HG02642 (cell line): ENCODE results near the gene LMAN2L.

ENCODE experiments used
- ATAC-seq: cut with Tn5 transposase; IDR thresholded peaks from one replicate; pipeline ENCODE4 v1.9.1; 2021; ENCODE audit warnings: mild to moderate bottlenecking; ENCODE audit not compliant: unreplicated experiment, poor library complexity

The LMAN2L gene

DNA sequence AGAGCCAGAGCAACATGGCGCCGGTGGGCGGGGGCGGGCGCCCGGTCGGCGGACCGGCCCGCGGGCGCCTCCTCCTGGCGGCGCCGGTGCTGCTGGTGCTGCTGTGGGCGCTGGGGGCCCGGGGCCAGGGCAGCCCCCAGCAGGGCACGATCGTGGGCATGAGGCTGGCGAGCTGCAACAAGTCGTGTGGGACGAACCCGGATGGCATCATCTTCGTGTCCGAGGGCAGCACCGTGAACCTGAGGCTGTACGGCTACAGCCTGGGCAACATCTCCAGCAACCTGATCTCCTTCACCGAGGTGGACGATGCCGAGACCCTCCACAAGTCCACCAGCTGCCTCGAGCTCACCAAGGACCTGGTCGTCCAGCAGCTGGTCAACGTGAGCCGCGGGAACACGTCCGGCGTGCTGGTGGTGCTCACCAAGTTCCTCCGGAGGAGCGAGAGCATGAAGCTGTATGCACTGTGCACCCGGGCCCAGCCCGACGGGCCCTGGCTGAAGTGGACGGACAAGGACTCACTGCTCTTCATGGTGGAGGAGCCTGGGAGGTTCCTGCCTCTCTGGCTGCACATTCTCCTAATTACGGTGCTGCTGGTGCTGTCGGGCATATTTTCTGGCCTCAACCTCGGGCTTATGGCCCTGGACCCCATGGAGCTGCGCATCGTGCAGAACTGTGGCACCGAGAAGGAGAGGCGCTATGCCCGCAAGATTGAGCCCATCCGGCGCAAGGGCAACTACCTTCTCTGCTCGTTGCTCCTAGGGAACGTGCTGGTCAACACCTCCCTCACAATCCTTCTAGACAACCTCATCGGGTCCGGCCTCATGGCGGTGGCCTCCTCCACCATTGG is 21.3 kb upstream of the LMAN2L start:
- ATAC-seq: peak; percentile 3

- ATAC-seq: peak; percentile 86
These were observed 20.4 kb upstream of the LMAN2L start, which contains the start of gene CNNM4 for GRCh38 chr2:96760036-96760985. Gene CNNM4 (plus strand): TSS chr2:96760902. CDS start chr2:96761000, 98 bp downstream.

DNA sequence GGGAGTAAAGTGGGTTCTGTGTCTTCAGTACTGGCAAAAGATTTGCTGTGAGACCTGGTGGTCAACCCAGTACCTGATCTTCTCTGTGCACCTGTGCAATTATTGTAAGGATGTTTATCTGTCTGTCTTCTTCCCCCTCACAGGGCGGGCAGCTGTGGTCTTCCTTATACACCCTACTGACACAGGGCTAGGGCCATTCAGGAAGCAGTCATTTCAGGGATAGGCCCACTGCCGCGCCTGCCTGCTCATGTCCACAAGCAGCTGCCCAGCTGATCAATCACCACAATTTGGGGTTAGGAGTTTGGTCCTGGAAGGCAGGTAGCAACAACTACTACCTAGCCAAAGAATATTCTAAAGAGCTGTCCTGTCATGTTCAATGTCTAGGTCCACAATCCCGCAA is 19.7 kb upstream of the LMAN2L start:
- ATAC-seq: no peak

DNA sequence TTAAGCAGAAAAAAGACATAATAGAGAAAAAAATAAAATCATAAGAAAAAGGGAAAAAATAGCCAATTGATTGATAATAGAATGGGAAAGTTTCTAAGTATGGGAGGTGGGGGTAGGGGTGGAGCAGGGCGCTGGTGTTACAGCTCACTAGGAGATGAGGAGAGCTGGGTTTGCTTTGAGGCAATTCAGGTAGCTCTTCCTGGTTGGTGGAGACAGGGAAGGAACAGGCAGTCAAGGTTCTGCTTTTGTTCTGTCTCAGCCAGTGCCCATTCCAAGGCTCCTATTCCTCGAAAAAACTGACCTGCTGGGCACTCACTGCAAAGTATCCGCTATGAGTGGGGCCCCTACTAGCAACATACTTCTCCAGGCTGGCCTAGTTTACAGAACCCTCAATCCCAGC is 19.1 kb upstream of the LMAN2L start:
- ATAC-seq: no peak

GRCh38 chr2:96757477-96757860 is 17.6 kb upstream of the LMAN2L start:
- ATAC-seq: no peak

DNA sequence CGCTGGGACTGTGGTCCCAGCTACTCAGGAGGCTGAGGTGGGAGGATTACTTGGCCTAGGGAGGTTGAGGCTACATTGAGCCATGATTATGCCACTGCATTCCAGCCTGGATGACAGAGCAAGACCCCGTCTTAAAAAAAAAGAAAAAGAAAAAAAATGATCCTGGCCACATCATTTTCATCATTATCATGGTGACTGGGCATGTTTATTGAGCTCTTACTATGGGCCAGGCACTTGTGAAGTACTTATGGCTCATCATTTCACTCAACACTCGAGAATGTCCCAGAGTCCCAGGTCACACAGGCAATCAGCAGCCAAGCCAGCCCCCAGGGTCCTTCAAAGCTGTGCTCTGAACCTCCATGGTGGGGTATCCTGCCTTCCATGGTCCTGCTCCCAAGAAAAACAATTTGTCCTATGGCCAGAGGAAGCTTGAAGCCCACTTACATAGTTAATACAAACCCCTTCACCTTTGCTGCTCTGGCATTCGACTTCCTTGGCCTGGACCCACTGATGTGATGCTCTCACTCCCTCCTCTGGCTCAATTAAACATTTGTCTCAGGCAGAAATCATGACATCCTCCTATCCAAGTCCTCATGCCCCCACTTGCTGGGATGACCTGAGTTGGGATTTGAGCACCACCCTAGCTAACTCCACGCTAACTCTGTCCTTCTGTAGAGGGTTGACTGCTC is 17.1 kb upstream of the LMAN2L start:
- ATAC-seq: no peak

DNA sequence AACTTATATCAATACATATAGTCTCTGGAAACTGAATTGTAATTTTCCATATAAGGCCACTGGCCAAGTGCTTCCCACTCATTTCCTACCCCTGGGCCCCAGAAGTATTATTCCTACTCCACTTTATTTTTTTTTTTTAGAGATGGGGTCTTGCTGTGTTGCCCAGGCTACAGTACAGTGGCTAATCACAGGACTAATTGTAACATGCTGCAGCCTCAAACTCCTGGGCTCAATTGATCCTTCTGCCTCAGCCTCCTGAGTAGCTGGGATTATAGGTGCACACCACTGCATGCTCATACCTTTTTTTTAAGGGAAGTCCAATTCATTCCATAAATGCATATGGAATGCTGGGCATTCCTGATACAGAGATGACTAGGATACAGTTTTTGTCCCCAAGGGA is 14.5 kb upstream of the LMAN2L start:
- ATAC-seq: no peak

DNA sequence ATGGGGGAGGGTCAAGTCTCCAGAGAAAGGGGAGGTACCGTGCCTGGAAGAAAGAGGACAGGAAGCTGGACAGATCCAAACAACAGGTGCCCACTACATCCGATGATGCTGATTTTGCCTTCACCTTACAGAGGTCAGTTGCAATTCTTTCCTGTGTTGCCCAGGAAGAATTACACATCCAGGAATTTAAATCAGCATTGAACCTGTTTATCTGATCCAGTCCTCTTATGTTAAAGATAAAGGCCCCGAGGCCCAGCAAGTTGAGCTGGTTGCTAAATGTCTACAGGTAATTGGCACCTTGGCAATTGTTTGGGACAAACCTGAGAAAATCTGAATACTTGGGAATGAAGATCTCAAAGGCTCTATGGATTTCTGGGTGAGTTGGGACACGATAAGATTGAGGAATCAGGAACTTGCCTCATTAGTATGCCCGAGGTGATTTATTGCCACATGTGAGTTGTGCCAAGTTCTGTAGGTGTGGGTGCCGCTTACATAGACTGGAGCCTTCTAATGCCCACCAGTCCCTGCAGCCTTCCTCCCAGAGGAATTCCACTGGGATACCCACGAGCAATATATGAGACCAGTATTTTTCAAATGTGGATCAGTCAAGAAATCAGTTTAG is 13.9 kb upstream of the LMAN2L start:
- no peak for ATAC-seq

DNA sequence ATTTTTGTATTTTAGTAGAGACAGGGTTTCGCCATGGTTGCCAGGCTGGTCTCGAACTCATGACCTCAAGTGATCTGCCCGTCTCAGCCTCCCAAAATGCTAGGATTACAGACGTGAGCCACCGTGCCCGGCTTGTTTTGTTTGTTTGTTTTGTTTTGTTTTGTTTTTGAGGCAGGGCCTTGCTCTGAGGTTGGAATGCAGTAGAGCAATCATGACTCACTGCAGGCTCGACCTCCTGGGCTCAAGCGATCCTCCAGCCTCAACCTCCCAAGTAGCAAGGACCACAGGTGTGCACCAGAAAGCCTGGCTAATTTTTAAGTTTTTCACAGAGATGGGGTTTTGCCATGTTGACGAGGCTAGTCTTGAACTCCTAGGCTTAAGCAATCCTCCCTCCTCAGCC is 11.9 kb upstream of the LMAN2L start:
- no peak for ATAC-seq

DNA sequence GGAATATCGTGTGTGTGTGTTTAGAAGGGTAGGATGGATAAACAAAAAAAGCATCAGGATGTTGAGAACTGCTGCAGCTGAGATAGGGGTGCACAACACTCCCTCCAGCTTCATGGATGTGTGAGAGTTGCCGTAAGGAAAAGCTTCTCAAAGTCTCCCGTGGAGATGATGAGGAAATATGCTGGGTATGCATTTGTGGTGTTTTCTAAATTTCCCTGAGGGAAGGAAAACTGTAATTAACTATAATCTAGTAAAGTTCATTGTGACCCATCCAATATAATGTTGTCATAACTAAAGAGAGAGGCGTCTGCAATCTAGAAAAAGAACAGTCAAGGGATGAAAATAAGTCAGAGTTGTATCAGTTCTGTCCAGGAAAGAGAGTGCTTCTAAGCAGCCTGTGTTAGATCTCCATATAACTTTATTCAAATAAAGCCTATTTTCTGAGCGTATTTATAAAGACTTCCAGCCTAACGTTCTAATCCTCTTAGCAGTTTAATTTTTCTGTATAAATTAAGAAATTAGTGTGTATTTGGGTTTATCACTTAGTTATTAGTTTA is 7.3 kb upstream of the LMAN2L start:
- ATAC-seq: no peak

GRCh38 chr2:96739076-96739632 is 710 bp downstream of the LMAN2L start:
- ATAC-seq: no peak

DNA sequence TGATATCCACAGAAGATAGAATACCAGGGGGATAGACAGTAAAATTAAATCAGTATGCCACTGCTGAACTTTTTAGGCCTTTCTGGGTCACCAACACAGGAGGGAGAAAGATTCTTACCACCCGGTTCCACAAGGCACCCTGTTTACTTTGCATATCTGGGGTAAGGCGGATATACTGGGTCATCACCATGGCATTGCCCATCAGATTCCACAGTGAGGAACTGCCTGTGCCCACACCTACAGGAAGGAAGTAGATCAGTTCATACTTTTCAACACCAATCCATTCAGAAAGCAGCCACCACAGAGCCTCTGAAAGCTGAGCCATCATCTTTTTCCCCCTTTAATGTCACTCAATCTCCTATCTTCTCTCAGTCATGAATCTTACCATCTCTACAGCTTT is 2.0 kb downstream of the LMAN2L start:
- no peak for ATAC-seq

- no peak for ATAC-seq
These were observed 2.6 kb downstream of the LMAN2L start for GRCh38 chr2:96737251-96737650.

DNA sequence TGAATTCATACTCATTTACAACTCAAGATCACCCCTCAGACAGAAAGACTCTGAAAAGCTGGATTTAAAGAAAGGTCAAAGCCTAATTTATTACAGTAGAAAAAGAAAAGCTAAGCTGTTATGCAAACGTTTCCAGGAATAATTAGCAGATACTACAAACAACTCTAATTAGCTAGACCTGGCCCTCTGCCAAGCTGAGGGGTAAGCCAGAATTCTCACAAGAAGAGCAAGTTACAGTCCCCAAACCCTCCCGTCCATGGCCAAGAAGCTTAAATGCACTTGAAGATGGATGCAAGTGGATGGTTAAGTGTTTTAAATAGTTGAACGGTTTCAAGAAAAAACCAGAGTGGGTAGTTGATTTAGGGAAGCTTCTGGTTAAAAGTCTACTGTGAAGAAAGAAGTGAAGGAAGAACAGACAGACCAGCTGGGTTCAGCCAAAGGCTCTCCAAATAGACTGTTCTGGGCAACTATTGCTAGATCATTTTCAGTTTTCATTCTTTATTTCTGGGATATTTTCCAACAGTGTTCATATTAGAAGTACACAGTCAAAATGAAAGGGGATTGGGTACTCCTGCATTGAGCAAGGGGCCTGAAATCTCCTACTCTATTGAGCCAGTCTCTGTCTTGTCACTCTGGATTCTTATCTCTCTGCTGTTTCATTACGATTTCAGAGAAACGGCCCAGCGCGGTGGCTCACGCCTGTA is 4.8 kb downstream of the LMAN2L start:
- no peak for ATAC-seq

GRCh38 chr2:96733931-96734330 is 5.9 kb downstream of the LMAN2L start:
- ATAC-seq: no peak

GRCh38 chr2:96730212-96730611 is 9.7 kb downstream of the LMAN2L start:
- no peak for ATAC-seq

- ATAC-seq: no peak
These were observed 10.1 kb downstream of the LMAN2L start for GRCh38 chr2:96729748-96730147.

GRCh38 chr2:96727431-96727830 is 12.4 kb downstream of the LMAN2L start:
- ATAC-seq: no peak

DNA sequence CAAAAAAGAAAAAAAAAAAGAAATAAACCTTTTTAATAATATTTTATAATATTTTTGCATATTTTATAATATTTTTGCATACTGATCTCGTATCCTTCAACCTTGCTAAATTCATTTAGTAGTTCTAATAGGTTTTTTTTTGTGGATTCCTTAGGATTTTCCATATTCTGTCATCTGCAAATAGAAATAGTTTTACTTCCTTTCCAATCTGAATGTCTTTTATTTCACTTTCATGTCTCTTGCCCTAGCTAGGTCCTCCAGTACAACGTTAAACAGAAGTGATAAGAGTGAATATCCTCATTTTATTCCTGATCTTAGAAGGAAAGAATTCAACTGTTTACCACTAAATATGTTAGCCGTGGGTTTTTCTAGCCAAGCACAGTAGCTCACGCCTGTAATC is 13.7 kb downstream of the LMAN2L start:
- ATAC-seq: no peak
